AG09319 (cell line): ENCODE measurements around the gene C22orf23.

Source experiments
- DNase-seq: peaks from one replicate; pipeline ENCODE4 v3.0.0-alpha.2; 2010; ENCODE audit warnings: low read depth; ENCODE audit errors: extremely low read depth
- TF ChIP-seq, protein P1 (sequence below): IDR thresholded peaks from 2 replicates; pipeline ENCODE4 v1.5.1; 2011; ENCODE audit warnings: low read depth, mild to moderate bottlenecking, inconsistent platforms, low read length, moderate library complexity

C22orf23 gene

DNA sequence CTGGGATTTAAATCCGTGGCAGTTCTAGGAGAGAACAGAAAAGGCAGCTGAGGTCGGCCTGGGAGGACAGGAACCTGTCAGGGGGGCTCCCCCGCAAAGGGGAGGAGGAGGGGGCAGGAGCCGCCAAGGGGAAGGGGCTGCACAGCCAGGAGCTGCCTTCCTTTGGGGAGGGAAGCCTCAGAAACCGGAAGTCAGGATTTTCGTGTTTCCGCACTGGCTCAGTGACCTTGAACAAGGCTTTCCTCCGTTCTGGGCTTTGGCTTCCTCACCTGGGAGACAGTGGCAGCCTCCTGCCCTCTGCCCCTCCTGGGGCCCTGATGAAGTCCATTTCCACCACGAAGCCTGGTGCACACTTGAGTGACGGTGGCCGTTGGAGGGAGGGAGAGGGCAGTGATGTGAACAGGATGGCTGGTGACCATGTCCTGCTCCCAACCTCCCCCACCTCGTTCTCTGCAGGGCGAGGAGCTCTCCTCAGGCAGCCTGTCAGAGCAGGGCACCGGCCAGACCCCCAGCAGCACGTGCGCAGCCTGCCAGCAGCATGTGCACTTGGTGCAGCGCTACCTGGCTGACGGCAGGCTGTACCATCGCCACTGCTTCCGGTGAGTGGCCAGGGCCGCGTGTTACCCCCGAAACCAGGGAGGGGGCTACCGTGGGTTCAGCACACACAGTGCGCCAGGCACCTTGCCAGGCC, 34.7 kb downstream of the C22orf23 start:
- TF ChIP-seq, protein P1, sequence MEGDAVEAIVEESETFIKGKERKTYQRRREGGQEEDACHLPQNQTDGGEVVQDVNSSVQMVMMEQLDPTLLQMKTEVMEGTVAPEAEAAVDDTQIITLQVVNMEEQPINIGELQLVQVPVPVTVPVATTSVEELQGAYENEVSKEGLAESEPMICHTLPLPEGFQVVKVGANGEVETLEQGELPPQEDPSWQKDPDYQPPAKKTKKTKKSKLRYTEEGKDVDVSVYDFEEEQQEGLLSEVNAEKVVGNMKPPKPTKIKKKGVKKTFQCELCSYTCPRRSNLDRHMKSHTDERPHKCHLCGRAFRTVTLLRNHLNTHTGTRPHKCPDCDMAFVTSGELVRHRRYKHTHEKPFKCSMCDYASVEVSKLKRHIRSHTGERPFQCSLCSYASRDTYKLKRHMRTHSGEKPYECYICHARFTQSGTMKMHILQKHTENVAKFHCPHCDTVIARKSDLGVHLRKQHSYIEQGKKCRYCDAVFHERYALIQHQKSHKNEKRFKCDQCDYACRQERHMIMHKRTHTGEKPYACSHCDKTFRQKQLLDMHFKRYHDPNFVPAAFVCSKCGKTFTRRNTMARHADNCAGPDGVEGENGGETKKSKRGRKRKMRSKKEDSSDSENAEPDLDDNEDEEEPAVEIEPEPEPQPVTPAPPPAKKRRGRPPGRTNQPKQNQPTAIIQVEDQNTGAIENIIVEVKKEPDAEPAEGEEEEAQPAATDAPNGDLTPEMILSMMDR: no peak
- DNase-seq: no peak

DNA sequence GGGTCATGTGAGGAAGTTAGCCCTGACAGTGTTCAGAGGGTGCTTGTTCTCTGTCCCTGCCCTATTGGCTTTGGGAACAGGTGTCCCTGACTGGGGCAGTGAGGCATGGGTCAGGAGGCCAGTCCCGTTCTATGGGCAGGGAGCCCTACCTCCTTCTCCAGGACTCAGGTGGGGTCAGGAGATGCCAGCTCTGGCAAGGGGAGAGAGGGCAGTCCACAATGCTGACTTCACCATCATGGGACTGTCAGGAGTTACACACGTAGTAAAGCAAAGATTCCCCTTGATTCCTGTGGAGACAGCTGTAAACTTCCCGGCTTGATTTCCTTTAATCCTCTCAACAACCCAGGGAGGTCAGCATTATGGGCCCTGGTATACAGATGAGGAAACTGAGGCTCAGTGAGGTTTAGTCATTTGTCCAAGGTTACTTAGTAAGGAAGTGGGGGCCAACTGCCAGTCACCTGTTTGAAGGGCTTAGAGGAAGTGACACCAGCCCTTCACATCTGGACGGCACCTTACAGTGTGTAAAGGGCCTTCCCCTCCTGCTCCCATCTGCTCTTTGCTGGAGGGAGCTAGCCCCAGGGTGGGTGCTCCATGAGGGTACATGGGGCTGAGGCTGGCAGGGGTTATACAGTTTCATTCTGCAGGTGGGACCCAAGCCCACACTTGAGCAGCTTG, 35.4 kb downstream of the C22orf23 start:
- TF ChIP-seq, protein P1: no peak
- DNase-seq: no peak

DNA sequence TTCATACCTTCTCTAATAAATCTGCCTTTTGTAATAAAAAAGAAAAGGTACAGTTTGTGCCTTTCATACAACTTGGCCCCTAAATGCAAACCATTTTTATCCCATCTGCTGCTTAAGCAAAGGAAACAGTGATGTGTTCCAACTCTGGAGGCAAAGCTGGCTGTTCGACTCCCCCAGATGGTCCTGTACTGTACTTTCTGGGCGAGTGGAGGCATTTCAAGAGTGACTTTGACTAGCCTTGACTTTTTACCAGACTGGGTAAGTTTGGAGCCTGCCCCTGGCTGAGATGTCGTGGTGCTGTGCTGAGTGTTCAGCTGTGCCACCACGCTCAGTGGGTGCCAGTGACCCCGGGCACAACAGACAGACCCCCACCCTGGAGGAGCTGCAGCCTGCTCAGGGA, 37.1 kb downstream of the C22orf23 start:
- DNase-seq: no peak
- TF ChIP-seq, protein P1: no peak

DNA sequence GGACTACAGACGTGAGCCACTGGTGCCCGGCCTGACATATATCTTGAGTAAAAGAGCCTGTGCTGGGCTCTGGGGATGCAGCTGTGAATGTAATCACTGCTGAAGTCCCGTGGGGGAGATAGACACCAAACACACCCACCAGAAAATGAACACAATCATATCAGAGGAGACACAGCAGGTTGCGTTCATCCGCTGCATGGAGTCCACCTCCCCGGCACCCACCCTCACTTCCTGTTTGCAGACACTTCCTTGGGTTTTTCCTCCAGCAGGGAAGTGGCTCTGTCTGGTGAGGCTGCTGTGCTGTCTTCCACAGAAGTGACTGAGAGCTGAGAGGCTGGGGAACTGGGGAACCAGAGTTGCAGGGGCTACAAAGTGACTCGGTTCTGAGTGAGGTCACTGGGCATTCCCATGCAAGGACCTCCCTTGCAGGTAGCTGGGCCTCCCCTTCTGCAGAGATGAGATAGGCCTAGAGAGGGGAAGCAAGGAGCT, 40.1 kb downstream of the C22orf23 start:
- no peak for DNase-seq

DNA sequence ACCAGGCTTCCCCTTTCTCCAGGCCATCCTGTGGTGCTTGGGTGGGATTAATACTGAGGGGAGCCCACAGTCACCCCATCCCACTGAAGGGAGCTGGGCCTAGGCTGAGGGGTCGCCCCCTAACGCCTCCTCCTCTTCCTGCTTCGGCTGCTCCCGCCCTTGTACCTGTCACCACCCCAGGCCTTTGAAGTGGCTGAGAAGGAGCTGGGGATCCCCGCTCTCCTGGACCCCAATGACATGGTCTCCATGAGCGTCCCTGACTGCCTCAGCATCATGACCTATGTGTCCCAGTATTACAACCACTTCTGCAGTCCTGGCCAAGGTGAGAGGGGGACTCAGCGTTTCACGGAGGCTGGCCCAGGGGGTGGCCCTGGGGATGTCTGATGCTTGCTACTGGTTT, 41.2 kb downstream of the C22orf23 start:
- no peak for DNase-seq
- TF ChIP-seq, protein P1: no peak

More for the DNA sequence above, 40.1 kb downstream of the C22orf23 start:
- TF ChIP-seq, protein P1: no peak

DNA sequence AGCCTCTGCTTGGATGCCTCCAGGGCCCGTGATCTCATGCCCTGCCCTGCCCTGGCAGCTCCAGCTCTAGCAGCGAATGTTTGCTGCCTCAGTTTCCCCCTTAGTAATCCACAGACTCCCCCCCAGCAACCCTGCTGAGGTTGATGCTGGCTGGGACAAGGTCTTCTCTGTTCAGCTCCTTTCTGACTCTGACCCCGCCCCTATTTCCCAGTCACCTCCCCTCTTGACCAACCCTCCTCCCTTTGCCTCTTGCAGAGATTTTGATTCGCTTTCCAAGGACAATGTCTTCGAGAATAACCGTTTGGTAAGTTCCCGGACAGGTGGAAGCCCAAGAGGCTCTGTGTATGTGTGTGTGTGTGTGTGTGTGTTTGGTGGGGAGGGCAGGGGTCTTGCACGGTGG, 41.7 kb downstream of the C22orf23 start:
- no peak for DNase-seq
- TF ChIP-seq, protein P1: no peak

DNA sequence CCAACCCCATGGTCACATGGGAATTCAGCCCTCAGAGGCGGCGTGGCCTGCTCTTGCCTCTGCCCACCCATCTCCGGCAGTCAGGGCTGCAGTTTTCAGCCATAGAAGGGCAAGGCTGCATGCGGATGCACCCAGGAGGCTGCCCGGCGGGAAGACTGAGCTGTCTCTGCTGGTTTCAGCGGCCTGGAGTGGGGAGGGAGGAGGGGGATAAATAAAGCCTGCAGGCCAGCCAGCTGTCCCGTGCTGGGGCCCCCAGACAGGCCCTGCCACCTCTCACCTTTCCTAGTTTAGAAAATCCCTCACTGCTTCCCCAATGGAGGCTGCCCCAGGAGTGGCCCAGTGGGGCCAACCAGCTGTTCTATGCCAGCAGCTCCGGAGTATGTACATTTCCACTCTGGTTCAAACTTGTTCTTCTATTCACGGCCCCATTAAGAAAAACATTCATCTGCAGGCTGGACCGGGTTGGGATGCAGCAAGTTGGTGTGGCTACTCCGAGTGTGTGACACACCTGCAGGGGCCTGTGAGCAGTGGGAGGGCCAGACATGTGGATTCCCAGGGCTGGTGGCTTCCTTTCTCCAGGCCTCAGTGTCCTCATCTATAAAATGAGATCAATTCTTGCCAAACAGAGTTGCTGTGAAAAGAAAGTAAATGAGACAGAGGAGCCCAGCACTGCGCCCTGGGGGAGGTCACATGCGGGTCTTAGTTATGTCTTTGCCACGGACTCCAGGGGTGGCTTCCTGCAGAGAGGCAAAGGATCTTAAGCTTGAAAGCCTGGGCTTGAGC, 42.3 kb downstream of the C22orf23 start:
- TF ChIP-seq, protein P1: no peak
- no peak for DNase-seq
